ENCODE measurements around the gene B4GALNT2. TPM values are rescaled to one million over a fixed set of nuclear protein-coding genes. Genes with fewer than 3 reads are reported as not detected.

B4GALNT2 gene
- total and polyA plus RNA-seq, 2 of the 13 experiments (the other 11 are each of a cell fraction or from before 2014, with no cell fraction given): not detected

DNA sequence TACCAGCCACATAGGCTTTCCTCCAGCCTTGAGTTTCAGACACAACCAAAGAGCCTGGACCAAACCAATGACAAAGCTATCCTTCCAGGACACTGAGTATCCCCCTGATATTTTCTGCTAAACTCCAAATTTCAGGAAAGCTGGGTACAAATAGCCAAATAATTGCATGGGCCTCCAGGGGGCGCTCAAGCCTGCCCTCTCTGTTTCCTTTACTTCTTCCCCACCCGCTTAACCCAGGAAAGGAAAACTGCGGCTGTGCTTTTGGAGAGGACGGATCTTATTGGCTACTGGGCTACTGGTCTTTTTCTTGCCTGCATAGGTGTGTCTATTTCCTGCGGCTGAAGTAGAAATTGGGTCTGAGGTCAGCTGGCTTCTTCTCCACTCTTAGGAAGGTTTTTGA, 47.7 kb downstream of the B4GALNT2 start (continued):
- TF ChIP-seq RFXAP (CRISPR knock-in tag; IDR thresholded peaks at IDR 0.05; ENCODE audit: borderline replicate concordance): 0 out of 2 replicates have a peak, but pooled peaks have one; percentile 21
- TF ChIP-seq ZSCAN9 (CRISPR knock-in tag; IDR thresholded peaks at IDR 0.05; ENCODE audit: borderline replicate concordance): peak; percentile 69; the same call in 1 of the 2 replicates
- no peak for TF ChIP-seq ZFYVE20 (CRISPR knock-in tag; IDR thresholded peaks at IDR 0.05; ENCODE audit: borderline replicate concordance, low read depth)
- no peak for TF ChIP-seq JDP2 (CRISPR knock-in tag; IDR thresholded peaks at IDR 0.05; ENCODE audit: borderline replicate concordance)
- TF ChIP-seq, protein P1, sequence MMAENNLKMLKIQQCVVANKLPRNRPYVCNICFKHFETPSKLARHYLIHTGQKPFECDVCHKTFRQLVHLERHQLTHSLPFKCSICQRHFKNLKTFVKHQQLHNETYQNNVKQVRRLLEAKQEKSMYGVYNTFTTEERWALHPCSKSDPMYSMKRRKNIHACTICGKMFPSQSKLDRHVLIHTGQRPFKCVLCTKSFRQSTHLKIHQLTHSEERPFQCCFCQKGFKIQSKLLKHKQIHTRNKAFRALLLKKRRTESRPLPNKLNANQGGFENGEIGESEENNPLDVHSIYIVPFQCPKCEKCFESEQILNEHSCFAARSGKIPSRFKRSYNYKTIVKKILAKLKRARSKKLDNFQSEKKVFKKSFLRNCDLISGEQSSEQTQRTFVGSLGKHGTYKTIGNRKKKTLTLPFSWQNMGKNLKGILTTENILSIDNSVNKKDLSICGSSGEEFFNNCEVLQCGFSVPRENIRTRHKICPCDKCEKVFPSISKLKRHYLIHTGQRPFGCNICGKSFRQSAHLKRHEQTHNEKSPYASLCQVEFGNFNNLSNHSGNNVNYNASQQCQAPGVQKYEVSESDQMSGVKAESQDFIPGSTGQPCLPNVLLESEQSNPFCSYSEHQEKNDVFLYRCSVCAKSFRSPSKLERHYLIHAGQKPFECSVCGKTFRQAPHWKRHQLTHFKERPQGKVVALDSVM (CRISPR knock-in tag; IDR thresholded peaks at IDR 0.05): no peak
- TF ChIP-seq PRMT3 (CRISPR knock-in tag; IDR thresholded peaks at IDR 0.05; ENCODE audit: borderline replicate concordance, low read depth): no peak
- TF ChIP-seq FOXO1 (CRISPR knock-in tag; IDR thresholded peaks at IDR 0.05): no peak
- TF ChIP-seq ZMAT3 (CRISPR knock-in tag; conservative IDR thresholded peaks at IDR 0.05): no peak
- TF ChIP-seq ATM (IDR thresholded peaks at IDR 0.05; ENCODE audit: borderline replicate concordance): no peak
- TF ChIP-seq ZNF879 (CRISPR knock-in tag; IDR thresholded peaks at IDR 0.05): no peak
- no peak for TF ChIP-seq PPARG (CRISPR knock-in tag; conservative IDR thresholded peaks at IDR 0.05)
- no peak for TF ChIP-seq SMARCC2 (IDR thresholded peaks at IDR 0.05)
- TF ChIP-seq SMYD3 (CRISPR knock-in tag; IDR thresholded peaks at IDR 0.05): no peak
- no peak for TF ChIP-seq MED8 (CRISPR knock-in tag; IDR thresholded peaks at IDR 0.05; ENCODE audit: insufficient replicate concordance)
- peak; percentile 34; the same call in 1 of the 2 replicates for TF ChIP-seq NFYC (CRISPR knock-in tag; IDR thresholded peaks at IDR 0.05)
- TF ChIP-seq TCF12 (IDR thresholded peaks at IDR 0.05): no peak
- TF ChIP-seq TCF12 (CRISPR knock-in tag; IDR thresholded peaks at IDR 0.05): no peak
- TF ChIP-seq ZSCAN31 (CRISPR knock-in tag; IDR thresholded peaks at IDR 0.05; ENCODE audit: low read depth): 0 out of 2 replicates have a peak, but pooled peaks have one; percentile 39
- TF ChIP-seq ZNF124 (CRISPR knock-in tag; IDR thresholded peaks at IDR 0.05): no peak
- TF ChIP-seq, protein P2, sequence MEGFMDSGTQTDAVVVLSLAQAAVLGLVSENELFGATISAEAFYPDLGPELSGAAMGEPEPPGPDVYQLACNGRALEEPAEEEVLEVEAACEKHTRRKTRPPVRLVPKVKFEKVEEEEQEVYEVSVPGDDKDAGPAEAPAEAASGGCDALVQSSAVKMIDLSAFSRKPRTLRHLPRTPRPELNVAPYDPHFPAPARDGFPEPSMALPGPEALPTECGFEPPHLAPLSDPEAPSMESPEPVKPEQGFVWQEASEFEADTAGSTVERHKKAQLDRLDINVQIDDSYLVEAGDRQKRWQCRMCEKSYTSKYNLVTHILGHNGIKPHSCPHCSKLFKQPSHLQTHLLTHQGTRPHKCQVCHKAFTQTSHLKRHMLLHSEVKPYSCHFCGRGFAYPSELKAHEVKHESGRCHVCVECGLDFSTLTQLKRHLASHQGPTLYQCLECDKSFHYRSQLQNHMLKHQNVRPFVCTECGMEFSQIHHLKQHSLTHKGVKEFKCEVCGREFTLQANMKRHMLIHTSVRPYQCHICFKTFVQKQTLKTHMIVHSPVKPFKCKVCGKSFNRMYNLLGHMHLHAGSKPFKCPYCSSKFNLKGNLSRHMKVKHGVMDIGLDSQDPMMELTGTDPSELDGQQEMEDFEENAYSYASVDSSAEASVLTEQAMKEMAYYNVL (CRISPR knock-in tag; IDR thresholded peaks at IDR 0.05; ENCODE audit: borderline replicate concordance): no peak
- no peak for TF ChIP-seq ZNF674 (CRISPR knock-in tag; IDR thresholded peaks at IDR 0.05; ENCODE audit: low read depth)
- TF ChIP-seq ZNF776 (CRISPR knock-in tag; IDR thresholded peaks at IDR 0.05): no peak
- TF ChIP-seq, protein P3, sequence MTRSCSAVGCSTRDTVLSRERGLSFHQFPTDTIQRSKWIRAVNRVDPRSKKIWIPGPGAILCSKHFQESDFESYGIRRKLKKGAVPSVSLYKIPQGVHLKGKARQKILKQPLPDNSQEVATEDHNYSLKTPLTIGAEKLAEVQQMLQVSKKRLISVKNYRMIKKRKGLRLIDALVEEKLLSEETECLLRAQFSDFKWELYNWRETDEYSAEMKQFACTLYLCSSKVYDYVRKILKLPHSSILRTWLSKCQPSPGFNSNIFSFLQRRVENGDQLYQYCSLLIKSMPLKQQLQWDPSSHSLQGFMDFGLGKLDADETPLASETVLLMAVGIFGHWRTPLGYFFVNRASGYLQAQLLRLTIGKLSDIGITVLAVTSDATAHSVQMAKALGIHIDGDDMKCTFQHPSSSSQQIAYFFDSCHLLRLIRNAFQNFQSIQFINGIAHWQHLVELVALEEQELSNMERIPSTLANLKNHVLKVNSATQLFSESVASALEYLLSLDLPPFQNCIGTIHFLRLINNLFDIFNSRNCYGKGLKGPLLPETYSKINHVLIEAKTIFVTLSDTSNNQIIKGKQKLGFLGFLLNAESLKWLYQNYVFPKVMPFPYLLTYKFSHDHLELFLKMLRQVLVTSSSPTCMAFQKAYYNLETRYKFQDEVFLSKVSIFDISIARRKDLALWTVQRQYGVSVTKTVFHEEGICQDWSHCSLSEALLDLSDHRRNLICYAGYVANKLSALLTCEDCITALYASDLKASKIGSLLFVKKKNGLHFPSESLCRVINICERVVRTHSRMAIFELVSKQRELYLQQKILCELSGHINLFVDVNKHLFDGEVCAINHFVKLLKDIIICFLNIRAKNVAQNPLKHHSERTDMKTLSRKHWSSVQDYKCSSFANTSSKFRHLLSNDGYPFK (CRISPR knock-in tag; IDR thresholded peaks at IDR 0.05; ENCODE audit: borderline replicate concordance): no peak
- no peak for TF ChIP-seq NFIC (IDR thresholded peaks at IDR 0.05; ENCODE audit: low read length)
